Pancreas (tissue), 10 donors: ENCODE results near the gene CTXND1. TPM values are rescaled to one million over a fixed set of nuclear protein-coding genes. Genes with fewer than 3 reads are reported as not detected.

ENCODE experiments used
- ATAC-seq, 4 donors: fragments of 200-7000 bp; cut with Tn5 transposase; one replicate each; pipeline versions ENCODE4 v1.8.0 to v1.9.1; 2020; ENCODE audit warnings: mild to moderate bottlenecking in 4 of 4, moderate library complexity in 4 of 4
- DNase-seq, 6 donors: peaks; one replicate each; pipeline ENCODE4 v3.0.0-alpha.2; 2020
- FAIRE-seq: peaks from 2 replicates; lab custom pipeline; 2012; peaks lifted over from hg19 to GRCh38; lab: Jason Lieb, UNC
- H3K27ac ChIP-seq, 4 donors: fragments of 200-600 bp; sonication (generic); 1 replicate in 3 of 4; 2 replicates in 1 of 4; pipeline versions ENCODE4 v1.5.0 to v1.8.0; 2020
- H3K27me3 ChIP-seq, 4 donors: fragments of 200-600 bp; one replicate each; pipeline ENCODE4 v1.8.0; 2021
- H3K36me3 ChIP-seq, 3 donors: fragments of 200-600 bp; sonication (generic) in 1 of 3; one replicate each; pipeline versions ENCODE4 v1.5.0 to v1.8.0; 2020 to 2021
- H3K4me1 ChIP-seq, 3 donors: fragments of 200-600 bp; one replicate each; pipeline ENCODE4 v1.8.0; 2021
- H3K4me3 ChIP-seq, 4 donors: fragments of 200-600 bp; sonication (generic) in 2 of 4; one replicate each; pipeline versions ENCODE4 v1.5.0 to v1.8.0; 2020 to 2021
- H3K9me3 ChIP-seq, 4 donors: fragments of 200-600 bp; one replicate each; pipeline ENCODE4 v1.8.0; 2021
- CTCF ChIP-seq, 4 donors: fragments of 200-600 bp; sonication (generic) in 3 of 4; IDR thresholded peaks; one replicate each; pipeline versions ENCODE4 v1.5.0 to v1.8.0; 2021; ENCODE audit warnings: antibody characterized with exemption in 4 of 4
- WGBS, 2 donors: extraction: QIAGEN DNeasy Blood & Tissue Kit; methylation state at CpG; one replicate each; pipeline ENCODE4 v1.1.7; 2013; 5-methylcytosine and 5-hydroxymethylcytosine counted together
- intact Hi-C, 3 donors: fragments of 100-400 bp; cut with DNase I; formaldehyde crosslinking; loops; one replicate each; pipeline versions ENCODE4 v1.11.1 to v1.14.2; 2022
- polyA plus RNA-seq, 2 donors: library from polyadenylated mRNA; stranded (reverse); fragments of 200-250 nt; gene quantifications; one replicate each; pipeline ENCODE4 v1.2.3, GENCODE V29; 2013
- total RNA-seq, 6 donors: library from RNA; stranded (reverse); fragmentation: NEBNext Ultra II Directional in 4 of 6; extraction: Animal tissue kit (Norgen Biotek cat#: 25700) in 4 of 6; gene quantifications; one replicate each; pipeline versions ENCODE4 v1.2.1 to v1.2.4, GENCODE V29; 2021 to 2023
- donor health status: healthy with polysubstance abuse.
- donor health status: DM: no; HTN: no; CAD: no; lungs with moderate emphysema.
- donor health status: DM: no; HTN: no; CAD: no.
- donor health status: control.
- donor health status: control.
- donor health status: Bipolar disorder and iron deficiency.
- donor health status: DM: yes; HTN: yes; CAD: no.
- donor health status: DM: no; HTN: no; CAD: no.
- donor health status: DM: no; HTN: no; CAD: no.
- donor health status: DM: yes; HTN: yes; CAD: no.

The CTXND1 gene
- total and polyA plus RNA-seq, 8 donors = 0.37 to 1.4 (median 0.61) TPM

GRCh38 chr15:80270472-80270871 lies 18.5 kb upstream of the CTXND1 start:
- TF ChIP-seq CTCF (IDR thresholded peaks at IDR 0.05) = no peak
- DNase-seq (no peak), FAIRE-seq (no peak), ATAC-seq (no peak)
- H3K27ac ChIP-seq = no peak overlapping the region
- intact Hi-C loops = no loop called here
- H3K36me3 ChIP-seq = no peaks in the 10 kb centered on the region
- H3K4me1 ChIP-seq = no peaks in the 10 kb centered on the region
- 73 to 90% methylated on average over 1 of the region's 1 CpG for WGBS, 2 donors
- H3K4me3 ChIP-seq = no peak overlapping the region
- H3K9me3 ChIP-seq = no peaks in the 10 kb centered on the region
- no peaks in the 10 kb centered on the region for H3K27me3 ChIP-seq

- Histone ChIP-seq H3K36me3 (no peaks in the 10 kb centered on the region), H3K4me1 (no peaks in the 10 kb centered on the region), H3K27ac (no peak overlapping the region), H3K4me3 (no peak overlapping the region), H3K9me3 (no peaks in the 10 kb centered on the region), H3K27me3 (no peaks in the 10 kb centered on the region)
- no peak for ATAC-seq
- WGBS, 2 donors = 52 to 72% methylated on average over 7 of the region's 7 CpGs
- no peak for TF ChIP-seq CTCF (IDR thresholded peaks at IDR 0.05)
- FAIRE-seq = no peak
- DNase-seq = no peak
- intact Hi-C loops = no loop called here
These were observed 16.1 kb upstream of the CTXND1 start for GRCh38 chr15:80268101-80268500.

- no peak for FAIRE-seq
- Histone ChIP-seq H3K27ac (no peak overlapping the region), H3K4me3 (no peak overlapping the region), H3K9me3 (no peaks in the 10 kb centered on the region), H3K4me1 (no peaks in the 10 kb centered on the region), H3K27me3 (no peaks in the 10 kb centered on the region), H3K36me3 (no peaks in the 10 kb centered on the region)
- TF ChIP-seq CTCF (IDR thresholded peaks at IDR 0.05) = no peak
- no peak for ATAC-seq
- 53 to 61% methylated on average over 3 of the region's 3 CpGs for WGBS, 2 donors
- intact Hi-C loops = no loop called here
- DNase-seq = no peak
These were observed 15.6 kb upstream of the CTXND1 start for GRCh38 chr15:80267658-80268057.

- FAIRE-seq (no peak), DNase-seq (no peak), ATAC-seq (no peak)
- Histone ChIP-seq H3K27ac (no peak overlapping the region), H3K4me3 (no peak overlapping the region), H3K36me3 (no peaks in the 10 kb centered on the region), H3K27me3 (no peaks in the 10 kb centered on the region), H3K9me3 (no peaks in the 10 kb centered on the region), H3K4me1 (no peaks in the 10 kb centered on the region)
- TF ChIP-seq CTCF (IDR thresholded peaks at IDR 0.05) = no peak
- intact Hi-C loops = no loop called here
- WGBS, 2 donors = 73 to 77% methylated on average over 4 of the region's 4 CpGs
These were observed 14.7 kb upstream of the CTXND1 start for GRCh38 chr15:80266745-80267144.

- 50 to 57% methylated on average over 3 of the region's 3 CpGs for WGBS, 2 donors
- Histone ChIP-seq H3K36me3 (no peaks in the 10 kb centered on the region), H3K27me3 (no peaks in the 10 kb centered on the region), H3K9me3 (no peaks in the 10 kb centered on the region), H3K27ac (no peak overlapping the region), H3K4me3 (no peak overlapping the region), H3K4me1 (no peaks in the 10 kb centered on the region)
- intact Hi-C loops = no loop called here
- ATAC-seq = no peak
- DNase-seq = no peak
- no peak for FAIRE-seq
- TF ChIP-seq CTCF (IDR thresholded peaks at IDR 0.05) = no peak
These were observed 14.1 kb upstream of the CTXND1 start for GRCh38 chr15:80266113-80266512.
